ENCODE results near the gene RUNX2. TPM values are rescaled to one million over a fixed set of nuclear protein-coding genes. Genes with fewer than 3 reads are reported as not detected.

The RUNX2 gene
- total and polyA plus RNA-seq, 2 of the 8 experiments (the other 6 are each of a cell fraction or from before 2014, with no cell fraction given), result 0.26 to 1.2 TPM

DNA sequence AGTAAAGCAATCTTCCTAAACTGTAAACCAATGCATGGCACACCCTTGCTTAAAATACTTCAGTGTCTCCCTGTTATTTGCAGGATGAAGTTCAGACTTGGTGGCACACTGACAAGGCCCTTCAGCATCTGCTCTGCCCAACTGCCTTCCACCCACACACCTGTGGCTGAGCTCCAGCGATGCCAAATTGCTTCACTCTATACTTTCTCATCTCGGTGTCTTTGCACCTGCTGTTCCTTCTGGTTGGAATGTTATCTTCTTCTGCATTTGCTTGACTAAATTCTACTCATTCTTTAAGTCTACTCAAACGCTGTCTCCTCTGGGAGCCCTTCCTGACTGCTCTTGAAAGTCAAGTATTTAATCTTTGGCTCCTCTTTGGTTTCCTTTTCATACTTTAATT, 149.7 kb downstream of the RUNX2 start:
- Histone ChIP-seq H2BK5ac (ENCODE audit: low read depth, low read length) (no peak overlapping the region), H3K27me3 (replicated peaks in 1 of 4; ENCODE audit: control insufficient read depth in 3 of 4, extremely low read depth in 1 of 4, insufficient read depth in 3 of 4, low read length in 3 of 4) (no peaks in the 10 kb centered on the region), H3K18ac (ENCODE audit: extremely low read depth, low read length) (no peak overlapping the region), H2BK12ac (ENCODE audit: low read depth, low read length) (no peak overlapping the region), H3K4me3 (ENCODE audit: extremely low read depth in 1 of 4, insufficient read depth in 2 of 4, low read depth in 3 of 4, low read length in 4 of 4) (no peak overlapping the region), H3K9ac (replicated peaks in 1 of 4; ENCODE audit: extremely low read depth in 1 of 4, low read depth in 3 of 4, low read length in 3 of 4) (no peak overlapping the region), H4K91ac (replicated peaks; ENCODE audit: insufficient read length, low read length) (no peak overlapping the region), H4K20me1 (replicated peaks in 1 of 2; ENCODE audit: control insufficient read depth in 1 of 2, insufficient read depth in 2 of 2, low read length in 2 of 2) (no peaks in the 10 kb centered on the region), H3K27ac (ENCODE audit: low read depth, low read length) (no peak overlapping the region), H2AFZ (ENCODE audit: low read length) (no peak overlapping the region), H2BK20ac (ENCODE audit: low read length) (no peak overlapping the region), H4K8ac (ENCODE audit: extremely low read depth, insufficient read depth, low read length) (no peak overlapping the region), H3K23ac (ENCODE audit: insufficient read length) (no peak overlapping the region), H4K5ac (ENCODE audit: insufficient read length, low read depth, low read length) (no peak overlapping the region), H3K4me2 (ENCODE audit: insufficient read depth in 1 of 2, low read depth in 2 of 2, low read length in 2 of 2) (no peak overlapping the region), H3K14ac (ENCODE audit: insufficient read length) (no peak overlapping the region), H3K36me3 (ENCODE audit: control insufficient read depth in 2 of 4, insufficient read depth in 4 of 4, low read length in 3 of 4) (no peaks in the 10 kb centered on the region), H3K23me2 (ENCODE audit: low read depth, low read length) (no peaks in the 10 kb centered on the region; the same call in 1 of the 2 replicates), H3K56ac (replicated peaks; ENCODE audit: insufficient read length, low read depth, low read length) (no peak overlapping the region), H3K79me1 (ENCODE audit: low read depth, low read length) (no peaks in the 10 kb centered on the region), H2BK120ac (replicated peaks; ENCODE audit: low read depth, low read length) (no peak overlapping the region), H3K9me3 (ENCODE audit: insufficient read depth in 2 of 2, low read depth in 1 of 2, low read length in 1 of 2) (no peaks in the 10 kb centered on the region), H3K4me1 (replicated peaks in 1 of 4; ENCODE audit: control insufficient read depth in 3 of 4, insufficient read depth in 4 of 4, low read length in 3 of 4) (no peaks in the 10 kb centered on the region; a peak in 2 of 7 replicates), H2BK15ac (ENCODE audit: low read length) (no peak overlapping the region), H3K4ac (replicated peaks; ENCODE audit: insufficient read length, low read depth, low read length) (no peak overlapping the region), H2AK5ac (ENCODE audit: low read depth, low read length) (no peak overlapping the region), H3K79me2 (ENCODE audit: control insufficient read depth in 1 of 2, insufficient read depth in 2 of 2, low read length in 2 of 2) (no peaks in the 10 kb centered on the region)
- ChIA-PET CTCF (ENCODE audit: partially characterized antibody) (interaction anchor here (2.4 kb wide), 1 partner anchor 23 kb away, joined by 5 read pairs; no protein-coding TSS in a partner anchor), POLR2A (ENCODE audit: partially characterized antibody) (no interaction called here)
- DNase-seq (ENCODE audit: low read depth in 1 of 2, low spot score in 2 of 2) (no peak), FAIRE-seq (no peak)
- WGBS, 2 experiments (ENCODE audit: extremely low coverage in 1 of 2, insufficient coverage in 1 of 2, insufficient read length in 1 of 2, insufficient replicate concordance in 2 of 2, low coverage in 1 of 2, low lambda C conversion rate in 2 of 2, missing lambda C conversion rate in 1 of 2), result 90% methylated on average over 3 of the region's 3 CpGs; no CpG with 5 or more reads in 1 of the 2 experiments
- TF ChIP-seq KDM1A (IDR thresholded peaks at IDR 0.05; ENCODE audit: borderline replicate concordance, low read length) (no peak), RFX5 (IDR thresholded peaks at IDR 0.05; ENCODE audit: borderline replicate concordance, low read depth, low read length) (no peak), CHD1 (IDR thresholded peaks at IDR 0.05; ENCODE audit: low read depth, low read length) (no peak), CBX8 (IDR thresholded peaks at IDR 0.05; ENCODE audit: borderline replicate concordance, low read depth, low read length) (no peak), TEAD4 (IDR thresholded peaks at IDR 0.05; ENCODE audit: low read depth, low read length) (no peak), POU5F1 (IDR thresholded peaks at IDR 0.05; ENCODE audit: low read depth, low read length) (no peak), RBBP5 (IDR thresholded peaks at IDR 0.05; ENCODE audit: borderline replicate concordance, low read depth, low read length) (no peak), SIRT6 (IDR thresholded peaks at IDR 0.05; ENCODE audit: low read length) (no peak), NRF1 (IDR thresholded peaks at IDR 0.05; ENCODE audit: low read depth, low read length) (no peak), EP300 (IDR thresholded peaks at IDR 0.05; ENCODE audit: borderline replicate concordance in 1 of 2, low read depth in 2 of 2, low read length in 2 of 2) (no peak), JUND (IDR thresholded peaks at IDR 0.05; ENCODE audit: low read length) (no peak), CBX5 (IDR thresholded peaks at IDR 0.05; ENCODE audit: low read depth, low read length) (no peak), RAD21 (IDR thresholded peaks at IDR 0.05 in 1 of 2, conservative IDR thresholded peaks at IDR 0.05 in 1 of 2; ENCODE audit: low read depth in 2 of 2, low read length in 2 of 2) (no peak)
- TF ChIP-seq, protein P1, sequence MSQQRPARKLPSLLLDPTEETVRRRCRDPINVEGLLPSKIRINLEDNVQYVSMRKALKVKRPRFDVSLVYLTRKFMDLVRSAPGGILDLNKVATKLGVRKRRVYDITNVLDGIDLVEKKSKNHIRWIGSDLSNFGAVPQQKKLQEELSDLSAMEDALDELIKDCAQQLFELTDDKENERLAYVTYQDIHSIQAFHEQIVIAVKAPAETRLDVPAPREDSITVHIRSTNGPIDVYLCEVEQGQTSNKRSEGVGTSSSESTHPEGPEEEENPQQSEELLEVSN (IDR thresholded peaks at IDR 0.05), result no peak

Measured in H1 (cell line).